Epithelial cell of proximal tubule (primary cell): ENCODE measurements around the gene DEDD2. TPM values are rescaled to one million over a fixed set of nuclear protein-coding genes. Genes with fewer than 3 reads are reported as not detected.

Experiments
- DNase-seq: peaks from one replicate; pipeline ENCODE4 v3.0.0-alpha.2; 2011; ENCODE audit warnings: low read depth
- H3K4me3 ChIP-seq: 2 replicates; pipeline ENCODE4 v1.5.1; 2011; ENCODE audit warnings: low read depth, mild to moderate bottlenecking, low read length
- CTCF ChIP-seq: conservative IDR thresholded peaks from 2 replicates; pipeline ENCODE4 v1.5.1; 2012; ENCODE audit warnings: low read depth, mild to moderate bottlenecking, low read length
- total RNA-seq: library from RNA; depleted of rRNA; stranded (reverse); fragments of >200 nt; gene quantifications from 2 replicates; pipeline ENCODE4 v1.2.3, GENCODE V29; 2015

The DEDD2 gene
- total RNA-seq, 1 donor from 2014 or later = 29.9 TPM

DNA sequence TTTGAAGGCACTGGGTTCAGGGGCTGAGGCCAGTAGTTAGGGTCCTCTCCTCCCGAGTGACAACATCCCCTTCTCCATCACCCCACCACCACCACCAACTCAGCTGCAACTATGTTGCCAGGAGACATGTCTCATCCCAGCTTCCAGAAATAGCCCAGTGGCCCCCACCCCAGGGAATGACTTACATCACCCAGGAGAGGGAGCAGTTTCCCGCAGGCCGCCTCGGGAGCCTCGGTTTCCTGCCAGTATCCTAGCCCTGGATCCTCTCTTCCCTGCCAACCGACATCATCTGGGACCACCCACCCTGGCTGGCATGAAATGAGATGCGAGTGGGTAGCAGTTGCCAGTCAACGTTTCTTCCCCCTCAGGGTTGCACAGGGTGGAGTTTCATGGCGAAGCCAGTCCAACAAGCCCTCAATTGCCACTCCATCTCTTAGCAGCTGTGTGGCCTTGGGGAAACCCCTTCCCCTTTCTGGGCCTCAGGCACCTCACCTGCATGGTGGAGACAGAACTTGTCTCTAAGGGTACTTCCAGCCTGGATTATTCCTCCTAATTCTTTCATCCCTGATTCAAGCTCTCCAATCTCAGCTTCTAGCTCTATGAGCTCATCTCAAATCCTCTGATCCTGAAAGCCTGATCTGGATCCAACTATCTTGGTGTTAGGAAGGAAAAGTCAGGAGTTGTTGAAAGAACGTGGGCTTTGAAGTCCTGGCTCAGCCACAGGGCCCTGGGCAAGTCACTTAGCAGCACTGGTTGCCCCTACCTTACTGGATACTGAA lies 28.9 kb upstream of the DEDD2 start:
- TF ChIP-seq CTCF = peak; percentile 75
- no peak overlapping the region for H3K4me3 ChIP-seq

GRCh38 chr19:42245231-42245630 lies 27.8 kb upstream of the DEDD2 start:
- peak overlapping the region; percentile 93 for H3K4me3 ChIP-seq
- TF ChIP-seq CTCF = no peak
- no peak for DNase-seq

More for the DNA sequence above, 28.9 kb upstream of the DEDD2 start:
- DNase-seq = no peak

GRCh38 chr19:42244347-42245220 lies 27.1 kb upstream of the DEDD2 start:
- peak; percentile 61 for DNase-seq
- peak overlapping the region; percentile 93 for H3K4me3 ChIP-seq
- TF ChIP-seq CTCF = peak; percentile 63

DNA sequence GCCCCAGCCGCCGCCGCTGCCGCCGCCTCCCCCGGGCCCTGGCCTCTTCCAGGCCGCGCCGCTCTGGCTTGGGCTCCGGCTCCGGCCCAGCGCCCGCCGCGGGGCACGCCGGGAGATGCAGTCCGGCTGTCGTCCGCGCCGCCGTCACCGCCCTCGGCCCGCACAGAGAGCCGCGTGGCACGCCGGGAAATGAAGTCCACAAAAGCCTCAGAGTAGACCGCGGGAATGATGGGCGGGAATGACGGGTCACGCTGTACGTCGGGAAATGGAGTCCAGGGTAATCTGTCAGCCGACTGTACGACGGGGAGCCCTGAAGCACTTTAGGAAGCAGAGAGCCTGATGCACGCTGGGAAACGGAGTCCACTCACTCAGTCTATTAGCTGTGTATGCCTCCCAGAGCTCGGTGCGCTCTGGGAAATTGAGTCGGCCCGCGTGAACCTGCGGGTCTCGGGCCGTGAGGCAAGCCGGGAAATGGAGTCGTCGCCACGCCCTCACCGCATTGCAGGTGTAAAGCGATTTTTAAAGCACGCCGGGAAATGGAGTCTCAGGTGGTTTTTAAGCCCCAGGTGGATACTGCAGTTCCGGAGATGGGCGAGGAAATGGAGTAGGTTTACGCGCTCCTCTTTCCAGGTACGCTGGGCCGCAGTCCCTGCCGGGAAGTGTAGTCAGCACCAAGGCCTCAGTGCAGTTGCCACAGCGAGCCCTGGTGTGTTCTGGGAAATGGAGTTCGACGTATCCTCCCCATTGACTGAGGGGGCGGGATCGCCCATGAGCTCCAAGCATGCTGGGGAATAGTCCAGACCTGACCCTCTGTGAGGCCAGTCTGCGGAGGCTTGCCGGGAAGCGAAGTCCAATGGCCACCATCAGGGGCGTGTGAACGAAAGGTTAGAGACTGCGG lies 25.3 kb upstream of the DEDD2 start, which contains the start of gene GSK3A:
TSS of gene GSK3A (minus strand) at position 91 of the 898 bp plus-strand sequence. CDS start 137 bp downstream, outside the sequence.
- no peak for TF ChIP-seq CTCF
- peak within 1 kb of the TSS; percentile 93 for H3K4me3 ChIP-seq
- peak; percentile 96 for DNase-seq

DNA sequence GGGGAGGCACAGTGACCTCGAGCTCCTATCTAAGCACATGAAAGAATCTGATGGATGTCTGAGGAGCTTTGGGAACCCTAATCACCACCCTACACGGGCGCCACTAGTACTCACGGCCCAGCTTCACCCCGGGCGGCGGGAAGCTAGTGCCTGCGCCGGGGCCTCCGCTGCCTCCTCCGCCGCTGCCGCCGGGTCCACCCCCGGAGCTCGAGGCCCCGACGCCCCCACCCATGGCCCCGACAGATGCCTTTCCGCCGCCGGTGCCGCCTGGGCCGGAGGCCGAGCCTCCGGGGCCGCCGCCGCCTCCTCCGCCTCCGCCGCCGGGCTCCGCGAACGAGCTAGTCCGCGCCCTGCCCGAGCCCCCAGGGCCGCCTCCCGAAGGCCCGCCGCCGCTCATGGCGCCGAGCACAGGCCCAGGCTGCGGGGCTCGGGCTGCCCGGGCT lies 24.6 kb upstream of the DEDD2 start:
- H3K4me3 ChIP-seq = peak overlapping the region; percentile 93
- no peak for DNase-seq
- no peak for TF ChIP-seq CTCF

GRCh38 chr19:42241279-42241678 lies 23.8 kb upstream of the DEDD2 start:
- no peak for DNase-seq
- no peak for TF ChIP-seq CTCF
- H3K4me3 ChIP-seq = peak overlapping the region; percentile 93
